Nephron (organoid): ENCODE measurements around the gene NMUR1.

Experiments
- H3K27ac Mint-ChIP-seq, 3 experiments: 2 replicates each; pipeline ENCODE4 v1.8.0; 2020; ENCODE audit warnings: mixed read lengths in 3 of 3, mild to moderate bottlenecking in 2 of 3, moderate library complexity in 1 of 3
- H3K27me3 Mint-ChIP-seq: 2 replicates; pipeline ENCODE4 v1.8.0; 2021; ENCODE audit warnings: low read depth, mild to moderate bottlenecking, moderate library complexity, mixed read lengths
- H3K36me3 Mint-ChIP-seq: 2 replicates; pipeline ENCODE4 v1.8.0; 2020; ENCODE audit warnings: low read depth, mixed read lengths
- H3K4me1 Mint-ChIP-seq: 2 replicates; pipeline ENCODE4 v1.8.0; 2020; ENCODE audit warnings: mixed read lengths
- H3K4me3 Mint-ChIP-seq, 3 experiments: 2 replicates each; pipeline ENCODE4 v1.8.0; 2020; ENCODE audit warnings: mild to moderate bottlenecking in 3 of 3, mixed read lengths in 3 of 3, moderate library complexity in 2 of 3
- H3K9me3 Mint-ChIP-seq: 2 replicates; pipeline ENCODE4 v1.8.0; 2020; ENCODE audit warnings: mixed read lengths
- TF ChIP-seq, protein P1 (sequence below), 3 experiments: fragments of 200-600 bp; sonication (generic); IDR thresholded peaks; one replicate each; pipeline ENCODE4 v1.5.0; 2021; ENCODE audit warnings: antibody characterized with exemption in 3 of 3; ENCODE audit not compliant: unreplicated experiment in 3 of 3

The NMUR1 gene

DNA sequence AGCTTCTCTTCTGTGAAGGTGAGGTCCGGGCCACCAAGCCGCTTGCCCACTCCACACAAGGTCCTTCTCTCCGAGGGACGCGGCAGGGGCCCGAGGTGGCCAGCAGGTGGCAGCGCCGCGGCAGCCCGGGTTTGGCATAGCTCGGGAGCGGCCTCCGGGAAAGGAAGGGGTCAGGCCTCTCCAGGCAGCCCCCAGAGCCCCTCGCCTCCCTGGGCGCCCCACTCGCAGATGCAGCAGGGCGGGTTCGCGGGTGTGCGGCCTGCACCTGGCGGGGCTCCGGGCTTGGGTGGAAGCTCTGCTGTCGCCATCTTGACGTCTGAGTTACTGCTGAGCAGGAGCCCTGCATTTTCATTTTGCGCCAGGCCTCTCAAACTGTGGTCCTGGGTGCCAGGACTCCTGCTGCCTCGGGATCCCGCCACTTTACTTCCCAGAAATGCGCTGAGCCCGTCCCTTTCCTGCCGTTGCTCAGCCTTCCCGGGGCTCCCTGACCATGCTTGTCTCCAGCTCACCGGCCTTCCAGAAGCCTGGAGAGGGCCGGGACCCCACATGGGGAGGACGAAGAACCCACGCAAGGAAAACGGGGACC, 47.3 kb downstream of the NMUR1 start:
- Mint-ChIP-seq H3K36me3 (no peaks in the 10 kb centered on the region), H3K27ac (no peak overlapping the region), H3K27me3 (peaks cover 1% of the 10 kb centered on the region), H3K4me3 (no peak overlapping the region), H3K9me3 (no peaks in the 10 kb centered on the region), H3K4me1 (peaks cover 4% of the 10 kb centered on the region)
- TF ChIP-seq, protein P1, sequence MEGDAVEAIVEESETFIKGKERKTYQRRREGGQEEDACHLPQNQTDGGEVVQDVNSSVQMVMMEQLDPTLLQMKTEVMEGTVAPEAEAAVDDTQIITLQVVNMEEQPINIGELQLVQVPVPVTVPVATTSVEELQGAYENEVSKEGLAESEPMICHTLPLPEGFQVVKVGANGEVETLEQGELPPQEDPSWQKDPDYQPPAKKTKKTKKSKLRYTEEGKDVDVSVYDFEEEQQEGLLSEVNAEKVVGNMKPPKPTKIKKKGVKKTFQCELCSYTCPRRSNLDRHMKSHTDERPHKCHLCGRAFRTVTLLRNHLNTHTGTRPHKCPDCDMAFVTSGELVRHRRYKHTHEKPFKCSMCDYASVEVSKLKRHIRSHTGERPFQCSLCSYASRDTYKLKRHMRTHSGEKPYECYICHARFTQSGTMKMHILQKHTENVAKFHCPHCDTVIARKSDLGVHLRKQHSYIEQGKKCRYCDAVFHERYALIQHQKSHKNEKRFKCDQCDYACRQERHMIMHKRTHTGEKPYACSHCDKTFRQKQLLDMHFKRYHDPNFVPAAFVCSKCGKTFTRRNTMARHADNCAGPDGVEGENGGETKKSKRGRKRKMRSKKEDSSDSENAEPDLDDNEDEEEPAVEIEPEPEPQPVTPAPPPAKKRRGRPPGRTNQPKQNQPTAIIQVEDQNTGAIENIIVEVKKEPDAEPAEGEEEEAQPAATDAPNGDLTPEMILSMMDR (IDR thresholded peaks at IDR 0.05; ENCODE audit: unreplicated experiment in 3 of 3), result peak; percentile 77 to 83 (median 83)

DNA sequence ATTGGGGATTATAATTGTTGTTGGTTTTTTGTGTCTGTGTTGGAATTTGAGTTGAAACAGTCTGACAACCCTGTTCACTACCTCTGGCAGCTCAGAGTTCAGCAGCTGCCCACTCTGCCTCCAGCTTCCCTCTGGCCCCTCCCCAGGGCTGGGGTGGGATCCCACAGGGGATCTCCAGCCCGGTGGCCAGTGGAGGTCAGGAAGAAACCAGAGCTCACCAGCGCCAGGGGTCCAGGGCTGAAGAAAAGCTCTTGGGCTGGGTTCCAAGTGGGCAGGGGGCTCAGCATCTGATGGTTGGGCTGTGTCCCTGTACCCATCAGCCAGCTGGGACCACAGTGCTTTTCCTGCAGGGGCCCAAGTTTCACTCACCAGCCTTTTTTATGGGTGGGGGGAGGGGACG, 49.5 kb downstream of the NMUR1 start:
- Mint-ChIP-seq H3K36me3 (no peaks in the 10 kb centered on the region), H3K4me1 (peaks cover 4% of the 10 kb centered on the region), H3K27ac (no peak overlapping the region), H3K9me3 (no peaks in the 10 kb centered on the region), H3K4me3 (no peak overlapping the region), H3K27me3 (peaks cover 7% of the 10 kb centered on the region)
- TF ChIP-seq, protein P1 (IDR thresholded peaks at IDR 0.05; ENCODE audit: unreplicated experiment in 3 of 3), result no peak

DNA sequence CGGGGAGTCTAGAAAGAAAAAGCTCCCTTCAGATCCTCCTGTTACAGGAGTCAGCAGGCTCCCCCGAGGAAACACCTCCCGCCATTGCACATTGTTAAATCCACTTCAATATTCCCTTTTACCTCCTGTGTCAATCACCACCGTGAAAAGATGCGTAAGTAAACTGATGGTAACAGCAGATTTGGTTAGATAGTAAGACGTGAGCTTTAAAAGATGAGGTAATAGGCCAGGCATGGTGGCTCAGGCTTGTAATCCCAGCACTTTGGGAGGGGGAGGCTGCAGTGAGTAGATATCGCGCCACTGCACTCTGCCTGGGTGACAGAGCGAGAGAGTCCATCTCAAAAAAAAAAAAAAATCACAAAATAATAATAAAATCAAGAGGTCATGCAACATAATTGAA, 50.8 kb downstream of the NMUR1 start:
- Mint-ChIP-seq H3K9me3 (no peaks in the 10 kb centered on the region), H3K27ac (no peak overlapping the region), H3K4me3 (no peak overlapping the region), H3K27me3 (peaks cover 7% of the 10 kb centered on the region), H3K36me3 (no peaks in the 10 kb centered on the region), H3K4me1 (peaks cover 4% of the 10 kb centered on the region)
- TF ChIP-seq, protein P1 (IDR thresholded peaks at IDR 0.05; ENCODE audit: unreplicated experiment in 3 of 3), result no peak

DNA sequence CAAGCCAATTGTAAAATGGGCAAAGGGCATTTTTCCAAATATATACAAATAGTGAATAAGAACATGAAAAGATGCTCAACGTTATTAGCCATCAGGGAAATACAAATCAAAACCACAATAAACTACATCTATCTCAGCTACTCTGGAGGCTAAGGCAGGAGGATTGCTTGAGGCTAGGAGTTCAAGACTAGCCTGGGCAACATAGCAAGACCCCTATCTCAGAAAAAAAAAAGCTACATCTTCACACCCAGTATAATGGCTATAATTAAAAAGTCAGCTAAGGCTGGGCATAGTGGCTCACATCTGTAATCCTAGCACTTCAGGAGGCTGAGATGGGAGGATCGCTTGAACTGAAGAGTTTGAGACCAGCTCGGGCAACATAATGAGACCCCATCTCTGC, 53.3 kb downstream of the NMUR1 start:
- no peak overlapping the region for H3K27ac Mint-ChIP-seq
- no peaks in the 10 kb centered on the region for H3K9me3 Mint-ChIP-seq
- no peak overlapping the region for H3K4me3 Mint-ChIP-seq
- TF ChIP-seq, protein P1 (IDR thresholded peaks at IDR 0.05; ENCODE audit: unreplicated experiment in 3 of 3), result no peak
- peaks cover 7% of the 10 kb centered on the region for H3K27me3 Mint-ChIP-seq
- peaks cover 3% of the 10 kb centered on the region for H3K4me1 Mint-ChIP-seq
- H3K36me3 Mint-ChIP-seq, result no peaks in the 10 kb centered on the region

DNA sequence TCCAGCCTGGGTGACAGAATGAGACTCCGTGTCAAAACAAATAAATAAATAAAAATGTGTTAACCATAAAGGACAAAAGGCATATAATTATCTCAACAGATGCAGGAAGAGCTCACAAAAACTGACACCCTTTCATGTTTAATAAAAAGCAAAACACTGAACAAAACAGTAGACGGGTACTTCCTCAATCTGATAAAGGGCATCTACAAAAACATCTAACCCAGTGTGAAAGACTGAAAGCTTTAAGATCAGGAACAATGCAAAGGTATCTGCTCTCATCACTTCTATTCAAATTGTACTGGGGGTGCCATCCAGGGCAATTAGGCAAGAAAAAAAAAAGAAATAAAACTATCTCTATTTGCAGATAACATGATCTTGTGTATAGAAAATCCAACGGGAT, 54.3 kb downstream of the NMUR1 start:
- Mint-ChIP-seq H3K27ac (no peak overlapping the region), H3K4me1 (no peaks in the 10 kb centered on the region), H3K27me3 (peaks cover 7% of the 10 kb centered on the region), H3K9me3 (no peaks in the 10 kb centered on the region), H3K4me3 (no peak overlapping the region), H3K36me3 (no peaks in the 10 kb centered on the region)
- TF ChIP-seq, protein P1 (IDR thresholded peaks at IDR 0.05; ENCODE audit: unreplicated experiment in 3 of 3), result no peak
